Endothelial cell of umbilical vein (primary cell): ENCODE measurements around the gene BNC1. TPM values are rescaled to one million over a fixed set of nuclear protein-coding genes. Genes with fewer than 3 reads are reported as not detected.

Source experiments
- BruUV-seq: library from RNA; stranded (reverse); fragments of 400-500 nt; replicated peaks from 2 replicates; lab custom pipeline; 2021; lab: Mats Ljungman, UMichigan
- CTCF ChIA-PET: fragments of 300-600, 350-600 bp; sonication (Branson Sonifier 250); formaldehyde crosslinking; loops from one replicate; lab custom pipeline; 2021; ENCODE audit warnings: antibody characterized with exemption, inconsistent platforms; lab: Charles Lee
- POLR2A ChIA-PET: fragments of 300-600, 350-600 bp; sonication (Branson Sonifier 250); formaldehyde crosslinking; loops from one replicate; lab custom pipeline; 2021; ENCODE audit warnings: antibody characterized with exemption, inconsistent platforms; lab: Charles Lee
- DNase-seq: peaks from one replicate; pipeline ENCODE4 v3.0.0-alpha.2; 2011; ENCODE audit warnings: low read depth, low spot score
- FAIRE-seq: peaks from 2 replicates; lab custom pipeline; 2011; peaks lifted over from hg19 to GRCh38; lab: Jason Lieb, UNC
- H2AFZ ChIP-seq: 2 replicates; pipeline ENCODE4 v1.6.0; 2012; ENCODE audit warnings: low read depth, low read length, control low read depth, inconsistent platforms
- H3K27ac ChIP-seq: 2 replicates; pipeline ENCODE4 v1.5.1; 2011; ENCODE audit warnings: low read depth, mild to moderate bottlenecking, control low read depth, low read length, moderate library complexity; ENCODE audit not compliant: insufficient read depth
- H3K27me3 ChIP-seq, 2 experiments: 2 replicates each; pipeline versions ENCODE4 v1.6.0 to v1.6.1; 2011; ENCODE audit warnings: low read length in 2 of 2, mixed read lengths in 1 of 2; ENCODE audit not compliant: control insufficient read depth in 2 of 2, insufficient read depth in 2 of 2
- H3K36me3 ChIP-seq, 2 experiments: 2 replicates in 1 of 2; 3 replicates in 1 of 2; pipeline ENCODE4 v1.5.1; 2011; ENCODE audit warnings: low read length in 2 of 2, mild to moderate bottlenecking in 1 of 2, moderate library complexity in 1 of 2; ENCODE audit not compliant: control insufficient read depth in 2 of 2, insufficient read depth in 2 of 2; ENCODE audit errors: extremely low read depth in 1 of 2
- H3K4me1 ChIP-seq: 3 replicates; pipeline ENCODE4 v1.5.1; 2011; ENCODE audit warnings: mild to moderate bottlenecking, low read length; ENCODE audit not compliant: control insufficient read depth, insufficient read depth; ENCODE audit errors: extremely low read depth
- H3K4me2 ChIP-seq: 2 replicates; pipeline ENCODE4 v1.6.1; 2011; ENCODE audit warnings: low read length, control low read depth, mixed read lengths; ENCODE audit not compliant: insufficient read depth
- H3K4me3 ChIP-seq, 3 experiments: fragments of 200-600 bp in 1 of 3; sonication (generic), shearing (Covaris generic) in 1 of 3; replicated peaks in 1 of 3; 2 replicates each; pipeline ENCODE4 v1.5.1; 2011 to 2016; ENCODE audit warnings: control low read depth in 3 of 3, low read length in 3 of 3, mild to moderate bottlenecking in 2 of 3, inconsistent platforms in 1 of 3, low read depth in 1 of 3, moderate library complexity in 1 of 3; ENCODE audit not compliant: insufficient read depth in 1 of 3
- H3K79me2 ChIP-seq: 2 replicates; pipeline ENCODE4 v1.6.0; 2012; ENCODE audit warnings: low read length, inconsistent platforms; ENCODE audit not compliant: control insufficient read depth, insufficient read depth
- H3K9ac ChIP-seq: replicated peaks from 2 replicates; pipeline ENCODE3; 2011; ENCODE audit warnings: low read length, control low read depth; ENCODE audit not compliant: insufficient read depth; ENCODE audit errors: extremely low read depth
- H3K9me1 ChIP-seq: replicated peaks from 3 replicates; pipeline ENCODE4 v1.6.0; 2011; ENCODE audit warnings: mild to moderate bottlenecking, low read length; ENCODE audit not compliant: control insufficient read depth, insufficient read depth; ENCODE audit errors: extremely low read depth
- H3K9me3 ChIP-seq: replicated peaks from 2 replicates; pipeline ENCODE4 v1.5.1; 2012; ENCODE audit warnings: low read length, inconsistent platforms; ENCODE audit not compliant: control insufficient read depth, insufficient read depth
- H4K20me1 ChIP-seq: replicated peaks from 2 replicates; pipeline ENCODE3; 2011; ENCODE audit warnings: mild to moderate bottlenecking, low read length; ENCODE audit not compliant: control insufficient read depth, insufficient read depth; ENCODE audit errors: extremely low read depth
- CTCF ChIP-seq, 2 donors: IDR thresholded peaks; 1 replicate in 1 of 2; 2 replicates in 1 of 2; pipeline ENCODE4 v1.5.1; 2011; ENCODE audit warnings: low read length in 2 of 2, mild to moderate bottlenecking in 2 of 2, moderate library complexity in 2 of 2, control low read depth in 1 of 2, inconsistent platforms in 1 of 2, low read depth in 1 of 2; ENCODE audit not compliant: insufficient read depth in 1 of 2; ENCODE audit errors: extremely low read depth in 1 of 2
- EZH2 ChIP-seq: IDR thresholded peaks from 2 replicates; pipeline ENCODE4 v1.6.1; 2012; ENCODE audit warnings: borderline replicate concordance, low read depth, mild to moderate bottlenecking, moderate library complexity, low read length, inconsistent platforms; ENCODE audit not compliant: severe bottlenecking
- FOS ChIP-seq: IDR thresholded peaks from 2 replicates; pipeline ENCODE4 v1.6.1; 2011; ENCODE audit warnings: mild to moderate bottlenecking, low read length, moderate library complexity, borderline replicate concordance; ENCODE audit not compliant: insufficient read depth
- GATA2 ChIP-seq: IDR thresholded peaks from 2 replicates; pipeline ENCODE4 v1.7.0; 2011; ENCODE audit warnings: low read depth, mild to moderate bottlenecking, moderate library complexity, mixed read lengths, low read length; ENCODE audit not compliant: insufficient read length, insufficient read depth
- JUN ChIP-seq: IDR thresholded peaks from 2 replicates; pipeline ENCODE4 v1.6.1; 2011; ENCODE audit warnings: borderline replicate concordance, low read depth; ENCODE audit not compliant: insufficient read length, insufficient read depth
- MAX ChIP-seq: IDR thresholded peaks from 2 replicates; pipeline ENCODE4 v1.6.1; 2011; ENCODE audit not compliant: insufficient read depth, insufficient read length
- MYC ChIP-seq: IDR thresholded peaks from one replicate; pipeline ENCODE4 v1.6.1; 2011; ENCODE audit warnings: mild to moderate bottlenecking, low read depth, low read length
- POLR2A ChIP-seq: IDR thresholded peaks from 2 replicates; pipeline ENCODE4 v1.6.1; 2012; ENCODE audit warnings: low read depth, mild to moderate bottlenecking, control low read depth, low read length
- POLR2AphosphoS5 ChIP-seq: IDR thresholded peaks from 2 replicates; pipeline ENCODE4 v1.6.1; 2012; ENCODE audit warnings: low read depth, mild to moderate bottlenecking, control low read depth, low read length, moderate library complexity; ENCODE audit not compliant: insufficient read depth
- dilution Hi-C: fragments of 300-500 bp; cut with MboI; formaldehyde crosslinking; loops from one replicate; pipeline ENCODE4 v1.15.0; 2019; ENCODE audit warnings: low sequenced_read_pairs; ENCODE audit not compliant: extremely low pct_ligation_motif_present
- intact Hi-C: fragments of 100-400 bp; cut with micrococcal nuclease; formaldehyde crosslinking; loops from one replicate; pipeline ENCODE4 v1.10.0; 2022
- polyA plus RNA-seq, 4 experiments: library from polyadenylated mRNA; depleted of rRNA in 3 of 4; stranded (reverse) in 3 of 4; unstranded in 1 of 4; fragments of >200 nt; gene quantifications; 2 replicates each; pipeline versions ENCODE4 v1.2.1 to v1.2.3, GENCODE V29; 2011 to 2012; ENCODE audit warnings: missing spikeins in 1 of 4
- total RNA-seq: library from RNA; stranded (reverse); gene quantifications from 2 replicates; pipeline ENCODE4 v1.2.3, GENCODE V29; 2021

The BNC1 gene
- total and polyA plus RNA-seq, 2 donors (not counting 3 experiments of a cell fraction or from before 2014, with no cell fraction given) = 3.4 to 3.9 TPM

DNA sequence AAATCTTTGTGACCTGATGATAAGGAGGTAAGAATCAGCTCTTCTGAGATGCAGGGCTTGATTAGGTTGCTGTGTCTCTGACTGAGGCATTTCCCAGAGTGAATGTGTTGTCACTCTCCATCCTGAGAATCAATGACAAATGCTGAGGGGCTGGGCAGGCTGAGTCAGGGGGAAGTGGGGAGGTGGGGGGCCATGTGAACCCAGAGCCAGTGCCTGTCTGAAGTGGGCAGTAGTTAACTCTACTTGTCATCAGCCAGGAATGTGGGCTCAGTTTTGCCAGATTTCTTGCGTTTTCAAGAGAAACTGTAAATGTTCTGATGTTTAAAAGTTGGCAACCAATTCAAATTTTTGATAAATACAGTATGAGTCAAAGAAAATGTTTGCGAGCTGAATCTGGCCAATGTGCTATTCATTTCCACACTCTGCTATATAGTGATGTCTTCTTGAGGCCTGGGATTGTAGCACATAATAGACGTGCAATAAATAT lies 3.1 kb upstream of the BNC1 start:
- dilution Hi-C loops (no loop called here), intact Hi-C loops (loop anchor here (2.0 kb wide), 3 partner anchors 19 to 123 kb away; partner anchors contain the start of gene HDGFL3)
- Histone ChIP-seq H3K4me3 (no peak overlapping the region), H3K9ac (peak overlapping the region; percentile 30), H3K4me2 (peak overlapping the region; percentile 40), H4K20me1 (no peaks in the 10 kb centered on the region), H3K27me3 (peaks cover 0 to 5% of the 10 kb centered on the region in 2 experiments), H3K9me1 (no peaks in the 10 kb centered on the region), H3K36me3 (no peaks in the 10 kb centered on the region), H3K9me3 (no peaks in the 10 kb centered on the region), H2AFZ (no peak overlapping the region), H3K27ac (peak overlapping the region; percentile 64), H3K79me2 (peaks cover 5% of the 10 kb centered on the region), H3K4me1 (peaks cover 33% of the 10 kb centered on the region)
- POLR2A ChIA-PET = interaction anchor here (0.6 kb wide), 1 partner anchor 122 kb away, joined by 3 read pairs; no protein-coding TSS in a partner anchor
- CTCF ChIA-PET = interaction anchor here (1.6 to 1.8 kb wide), 2 partner anchors 11 to 39 kb away, joined by 6 to 10 read pairs; no protein-coding TSS in a partner anchor
- DNase-seq (peak; percentile 81), FAIRE-seq (no peak)
- TF ChIP-seq EZH2 (no peak), CTCF (IDR thresholded peaks at IDR 0.05; ENCODE audit: extremely low read depth in 1 of 2, insufficient read depth in 1 of 2, low read depth in 1 of 2, low read length in 2 of 2) (no peak), POLR2AphosphoS5 (peak; percentile 35), MAX (no peak), GATA2 (peak; percentile 91), MYC (no peak), POLR2A (no peak), JUN (peak; percentile 20), FOS (peak; percentile 95)
- BruUV-seq = no TSS peak
